RKO (cell line): ENCODE data around the gene ZSWIM7.
"Not testable (repeated sequence)": the region's sequence is repeated elsewhere in the genome, so short reads cannot be mapped to it uniquely, and the experiment has no call there.

ENCODE experiments used
- DNase-seq: peaks from one replicate; pipeline ENCODE4 v3.0.0-alpha.2; 2016; ENCODE audit warnings: low spot score

The ZSWIM7 gene

GRCh38 chr17:15999974-16000827 is 697 bp upstream of the ZSWIM7 start:
- DNase-seq, result peak; percentile 47

GRCh38 chr17:15998031-15998562 is 1.4 kb downstream of the ZSWIM7 start:
- no peak for DNase-seq

- no peak for DNase-seq
These were observed 3.2 kb downstream of the ZSWIM7 start for GRCh38 chr17:15996322-15996721.

- no peak for DNase-seq
These were observed 17.6 kb downstream of the ZSWIM7 start for GRCh38 chr17:15981646-15982580.

GRCh38 chr17:15981208-15981607 is 18.3 kb downstream of the ZSWIM7 start:
- no peak for DNase-seq

- not testable (repeated sequence) for DNase-seq
These were observed 20.5 kb downstream of the ZSWIM7 start for GRCh38 chr17:15979013-15979412.

- no peak for DNase-seq
These were observed 20.9 kb downstream of the ZSWIM7 start for GRCh38 chr17:15978606-15979005.

- no peak for DNase-seq
These were observed 21.6 kb downstream of the ZSWIM7 start for GRCh38 chr17:15977894-15978293.

GRCh38 chr17:15973834-15974233 is 25.7 kb downstream of the ZSWIM7 start:
- DNase-seq, result no peak

- no peak for DNase-seq
These were observed 26.5 kb downstream of the ZSWIM7 start for GRCh38 chr17:15973016-15973415.

GRCh38 chr17:15972497-15972951 is 27.0 kb downstream of the ZSWIM7 start:
- DNase-seq, result no peak

GRCh38 chr17:15971882-15972281 is 27.6 kb downstream of the ZSWIM7 start:
- no peak for DNase-seq

GRCh38 chr17:15971098-15971678 is 28.3 kb downstream of the ZSWIM7 start:
- no peak for DNase-seq

GRCh38 chr17:15970500-15970899 is 29.0 kb downstream of the ZSWIM7 start:
- no peak for DNase-seq

GRCh38 chr17:15969463-15969862 is 30.0 kb downstream of the ZSWIM7 start:
- DNase-seq, result no peak

- no peak for DNase-seq
These were observed 31.7 kb downstream of the ZSWIM7 start for GRCh38 chr17:15967706-15968399.

- DNase-seq, result no peak
These were observed 32.6 kb downstream of the ZSWIM7 start for GRCh38 chr17:15966879-15967248.

- no peak for DNase-seq
These were observed 33.2 kb downstream of the ZSWIM7 start for GRCh38 chr17:15966183-15966878.

- no peak for DNase-seq
These were observed 34.0 kb downstream of the ZSWIM7 start for GRCh38 chr17:15965528-15965927.

- no peak for DNase-seq
These were observed 35.8 kb downstream of the ZSWIM7 start for GRCh38 chr17:15963670-15964110.

GRCh38 chr17:15958484-15958854 is 41.0 kb downstream of the ZSWIM7 start:
- DNase-seq, result no peak
